ENCODE results near the gene OGG1. TPM values are rescaled to one million over a fixed set of nuclear protein-coding genes. Genes with fewer than 3 reads are reported as not detected.

OGG1 gene
- total and polyA plus RNA-seq, 9 of the 15 experiments (the other 6 are each of a cell fraction or from before 2014, with no cell fraction given): 6.6 to 33.0 (median 24.4) TPM

GRCh38 chr3:9704347-9705322 lies 45.1 kb upstream of the OGG1 start (continued):
- TF ChIP-seq ZNF124 (CRISPR knock-in tag; IDR thresholded peaks at IDR 0.05) (no peak), E2F4 (CRISPR knock-in tag; IDR thresholded peaks at IDR 0.05; ENCODE audit: low read depth) (peak; percentile 89), FOXP1 (CRISPR knock-in tag; IDR thresholded peaks at IDR 0.05) (peak; percentile 93), GTF2A2 (tag; IDR thresholded peaks at IDR 0.05) (no peak), FOXK2 (conservative IDR thresholded peaks at IDR 0.05 in 1 of 2, IDR thresholded peaks at IDR 0.05 in 1 of 2; ENCODE audit: low read depth in 2 of 2) (no peak), ZBTB43 (CRISPR knock-in tag; IDR thresholded peaks at IDR 0.05) (no peak), ARHGAP35 (IDR thresholded peaks at IDR 0.05; ENCODE audit: partially characterized antibody) (no peak), TEAD1 (CRISPR knock-in tag; IDR thresholded peaks at IDR 0.05) (peak in 1 of 2 experiments; percentile 90; a peak in 2 of 4 replicates), ZBTB1 (CRISPR knock-in tag; IDR thresholded peaks at IDR 0.05; ENCODE audit: borderline replicate concordance, low read depth) (peak; percentile 88), ZNF639 (CRISPR knock-in tag; conservative IDR thresholded peaks at IDR 0.05 in 1 of 2, IDR thresholded peaks at IDR 0.05 in 1 of 2) (peak; percentile 49 to 98; a peak in 2 of 4 replicates), TCF7L2 (IDR thresholded peaks at IDR 0.05; ENCODE audit: low read depth, low read length) (no peak), TEAD4 (IDR thresholded peaks at IDR 0.05; ENCODE audit: low read length) (no peak), TEAD4 (CRISPR knock-in tag; IDR thresholded peaks at IDR 0.05; ENCODE audit: borderline replicate concordance) (peak; percentile 95), EGR1 (conservative IDR thresholded peaks at IDR 0.05) (peak; percentile 49), BRD4 (IDR thresholded peaks at IDR 0.05) (no peak), MITF (IDR thresholded peaks at IDR 0.05) (no peak), KLF1 (tag; IDR thresholded peaks at IDR 0.05) (no peak), BCOR (IDR thresholded peaks at IDR 0.05) (no peak), ZNF398 (CRISPR knock-in tag; IDR thresholded peaks at IDR 0.05) (no peak)
